Thymus (tissue), 11 donors: ENCODE results near the gene HIVEP2. TPM values are rescaled to one million over a fixed set of nuclear protein-coding genes. Genes with fewer than 3 reads are reported as not detected.
A peak's percentile ranks its signal among the peaks of the same experiment; 100 is the strongest.

Experiments
- DNase-seq, 9 donors: peaks; one replicate each; pipeline ENCODE4 v3.0.0-alpha.2; 2013; ENCODE audit warnings: low spot score in 9 of 9, low read depth in 6 of 9, missing footprints in 1 of 9
- H3K27ac ChIP-seq, 2 donors: one replicate each; pipeline ENCODE4 v1.5.1; 2013; ENCODE audit warnings: control low read depth in 1 of 2, low read depth in 1 of 2, low read length in 1 of 2, mild to moderate bottlenecking in 1 of 2, moderate library complexity in 1 of 2
- H3K27me3 ChIP-seq, 2 donors: one replicate each; pipeline ENCODE4 v1.5.1; 2013; ENCODE audit warnings: low read length in 1 of 2; ENCODE audit not compliant: control insufficient read depth in 2 of 2, insufficient read depth in 1 of 2
- H3K36me3 ChIP-seq, 2 donors: one replicate each; pipeline ENCODE4 v1.5.1; 2013; ENCODE audit warnings: low read length in 1 of 2, mild to moderate bottlenecking in 1 of 2, moderate library complexity in 1 of 2; ENCODE audit not compliant: control insufficient read depth in 2 of 2, insufficient read depth in 2 of 2
- H3K4me1 ChIP-seq, 2 donors: one replicate each; pipeline ENCODE4 v1.5.1; 2013; ENCODE audit warnings: low read length in 2 of 2; ENCODE audit not compliant: control insufficient read depth in 2 of 2, insufficient read depth in 2 of 2
- H3K4me3 ChIP-seq, 2 donors: one replicate each; pipeline ENCODE4 v1.5.1; 2013; ENCODE audit warnings: low read length in 2 of 2, control low read depth in 1 of 2, mild to moderate bottlenecking in 1 of 2
- H3K9me3 ChIP-seq, 2 donors: one replicate each; pipeline ENCODE4 v1.5.1; 2013; ENCODE audit warnings: low read length in 1 of 2, mild to moderate bottlenecking in 1 of 2; ENCODE audit not compliant: control insufficient read depth in 2 of 2, insufficient read depth in 1 of 2
- WGBS: extraction: QIAGEN DNeasy Blood & Tissue Kit; methylation state at CpG from one replicate; pipeline ENCODE4 v1.1.7; 2013; 5-methylcytosine and 5-hydroxymethylcytosine counted together
- polyA plus RNA-seq: library from polyadenylated mRNA; stranded (reverse); fragments of 200-250 nt; gene quantifications from one replicate; pipeline ENCODE4 v1.2.3, GENCODE V29; 2013
- total RNA-seq: library from RNA; stranded (reverse); fragments of 120-200 nt; gene quantifications from one replicate; pipeline ENCODE4 v1.2.4, GENCODE V29; 2013
- donor health status: healthy.

Gene HIVEP2
- total and polyA plus RNA-seq, 2 donors: 11.6 to 16.4 TPM

GRCh38 chr6:142758629-142759025 lies 186.3 kb downstream of the HIVEP2 start:
- Histone ChIP-seq H3K9me3 (no peaks in the 10 kb centered on the region), H3K27ac (no peak overlapping the region), H3K27me3 (no peaks in the 10 kb centered on the region), H3K36me3 (peaks cover 39 to 82% of the 10 kb centered on the region in 2 donors), H3K4me3 (no peak overlapping the region), H3K4me1 (no peaks in the 10 kb centered on the region)
- no peak for DNase-seq
- 97% methylated on average over 4 of the region's 4 CpGs for WGBS

DNA sequence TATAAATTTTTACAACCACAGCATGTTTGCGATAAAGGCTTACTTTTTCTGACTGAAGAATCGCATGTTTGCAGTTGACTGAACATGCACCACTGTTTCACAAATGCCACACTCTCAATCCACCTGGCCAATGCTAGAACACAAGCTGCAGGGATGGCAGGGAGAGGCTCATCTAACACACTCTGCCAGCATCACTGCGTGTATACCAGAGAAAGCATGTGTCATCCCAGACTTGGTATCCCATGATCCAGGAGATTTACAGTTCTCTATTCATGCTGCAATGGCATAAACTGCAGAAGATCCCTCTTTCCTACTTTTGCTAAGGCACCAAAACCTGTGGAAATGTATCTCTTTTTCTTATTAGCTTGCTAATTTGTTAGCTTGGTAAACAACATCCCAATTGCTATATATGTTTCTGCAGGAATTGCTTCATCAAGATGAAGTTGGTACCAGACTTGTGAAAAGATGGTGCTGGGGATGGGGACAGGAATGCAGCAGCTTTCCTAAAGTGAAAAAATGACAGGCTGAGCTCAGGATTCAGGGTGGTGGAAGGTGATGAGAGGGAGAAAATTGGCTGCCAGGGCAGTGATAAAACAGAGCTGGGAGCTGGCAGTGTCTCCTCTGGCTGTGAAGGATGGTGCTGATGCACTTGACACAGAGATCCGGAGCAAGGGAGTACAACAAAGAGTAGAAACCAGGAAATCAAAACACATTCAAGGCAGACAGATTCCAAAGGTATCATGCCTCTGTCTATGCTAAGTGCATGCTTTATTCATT lies 186.9 kb downstream of the HIVEP2 start:
- peaks cover 45 to 83% of the 10 kb centered on the region in 2 donors for H3K36me3 ChIP-seq
- no peaks in the 10 kb centered on the region for H3K9me3 ChIP-seq
- no peak overlapping the region for H3K4me3 ChIP-seq
- no peaks in the 10 kb centered on the region for H3K27me3 ChIP-seq
- no peak overlapping the region for H3K27ac ChIP-seq
- no peak for DNase-seq
- WGBS: 98% methylated on average over 4 of the region's 4 CpGs
- H3K4me1 ChIP-seq: no peaks in the 10 kb centered on the region

DNA sequence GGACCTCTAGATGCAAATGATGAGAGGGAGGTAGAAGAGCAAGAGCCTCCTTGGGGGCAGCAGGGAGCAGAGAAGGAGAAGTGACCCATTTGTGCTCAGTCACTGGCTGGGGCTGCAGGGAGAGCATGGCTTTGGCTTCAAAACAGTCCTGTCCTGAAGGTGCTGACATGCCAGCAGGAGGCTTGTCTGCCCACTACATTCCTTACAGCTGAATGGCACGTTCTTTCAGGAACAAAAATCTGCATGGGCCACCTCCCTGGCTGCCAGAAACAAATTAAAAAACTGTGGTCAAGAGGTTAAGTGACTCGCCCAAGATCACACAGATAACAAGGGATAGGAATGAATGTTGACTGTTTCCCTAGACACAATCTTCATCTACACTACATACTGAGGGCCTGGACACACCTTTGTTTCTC lies 188.8 kb downstream of the HIVEP2 start:
- 96% methylated on average over 2 of the region's 2 CpGs for WGBS
- no peaks in the 10 kb centered on the region for H3K27me3 ChIP-seq
- H3K9me3 ChIP-seq: no peaks in the 10 kb centered on the region
- no peak overlapping the region for H3K4me3 ChIP-seq
- H3K36me3 ChIP-seq: peaks cover 46 to 78% of the 10 kb centered on the region in 2 donors
- H3K27ac ChIP-seq: no peak overlapping the region
- H3K4me1 ChIP-seq: no peaks in the 10 kb centered on the region
- no peak for DNase-seq

- H3K4me1 ChIP-seq: no peaks in the 10 kb centered on the region
- no peak overlapping the region for H3K4me3 ChIP-seq
- 98% methylated on average over 12 of the region's 12 CpGs for WGBS
- H3K27ac ChIP-seq: no peak overlapping the region
- no peak for DNase-seq
- no peaks in the 10 kb centered on the region for H3K9me3 ChIP-seq
- H3K36me3 ChIP-seq: peaks cover 19 to 48% of the 10 kb centered on the region in 2 donors
- H3K27me3 ChIP-seq: no peaks in the 10 kb centered on the region
Observed at GRCh38 chr6:142753196-142753595, 191.8 kb downstream of the HIVEP2 start.

- no peaks in the 10 kb centered on the region for H3K9me3 ChIP-seq
- no peaks in the 10 kb centered on the region for H3K27me3 ChIP-seq
- 99% methylated on average over 2 of the region's 2 CpGs for WGBS
- no peak overlapping the region for H3K27ac ChIP-seq
- H3K4me3 ChIP-seq: no peak overlapping the region
- no peaks in the 10 kb centered on the region for H3K4me1 ChIP-seq
- peaks cover 18 to 41% of the 10 kb centered on the region in 2 donors for H3K36me3 ChIP-seq
- no peak for DNase-seq
Observed at GRCh38 chr6:142752348-142752747, 192.6 kb downstream of the HIVEP2 start.

DNA sequence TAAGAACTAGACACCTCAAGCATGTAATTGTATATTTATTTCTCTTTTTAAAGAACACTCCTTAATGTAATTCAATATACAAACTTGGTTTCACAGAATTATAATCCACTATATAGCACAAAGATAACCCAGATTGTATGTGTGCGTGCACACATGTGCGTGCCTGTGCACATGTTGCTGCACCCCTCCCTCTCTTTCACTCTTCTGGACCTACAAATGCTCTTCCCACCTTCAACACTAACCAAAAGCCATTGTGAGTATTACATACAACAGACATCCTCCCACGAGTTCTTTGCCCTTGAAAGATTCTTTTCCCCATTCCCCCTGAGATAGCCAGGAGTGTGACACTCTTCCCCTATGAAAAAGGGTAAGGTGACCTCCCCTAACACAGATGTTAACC lies 193.5 kb downstream of the HIVEP2 start:
- no peaks in the 10 kb centered on the region for H3K9me3 ChIP-seq
- H3K4me1 ChIP-seq: peaks cover 0 to 7% of the 10 kb centered on the region in 2 donors
- 92% methylated on average over 3 of the region's 3 CpGs for WGBS
- DNase-seq: no peak
- no peak overlapping the region for H3K27ac ChIP-seq
- no peaks in the 10 kb centered on the region for H3K27me3 ChIP-seq
- peaks cover 13 to 33% of the 10 kb centered on the region in 2 donors for H3K36me3 ChIP-seq
- H3K4me3 ChIP-seq: no peak overlapping the region

DNA sequence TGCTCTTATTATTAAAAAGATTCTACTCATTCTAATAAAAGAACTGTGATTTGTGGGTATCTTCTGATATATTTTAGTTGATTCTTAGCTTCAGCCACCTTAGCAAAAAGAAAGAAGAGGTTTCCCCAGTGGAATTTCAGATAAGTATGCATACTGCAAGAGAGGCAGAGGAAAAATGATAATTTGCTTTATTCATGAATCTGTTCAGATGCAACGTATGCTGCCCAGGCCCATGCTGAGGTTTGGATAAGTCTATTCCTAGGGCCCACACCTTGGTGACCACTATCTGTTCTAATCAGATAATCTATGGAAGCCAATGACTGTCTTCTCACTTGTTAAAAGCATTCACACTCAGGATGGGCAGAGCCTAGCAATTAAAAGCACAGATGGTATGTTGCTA lies 194.0 kb downstream of the HIVEP2 start:
- H3K36me3 ChIP-seq: peaks cover 9 to 29% of the 10 kb centered on the region in 2 donors
- no peak for DNase-seq
- H3K27ac ChIP-seq: no peak overlapping the region
- peaks cover 0 to 7% of the 10 kb centered on the region in 2 donors for H3K4me1 ChIP-seq
- H3K9me3 ChIP-seq: no peaks in the 10 kb centered on the region
- WGBS: 96% methylated on average over 1 of the region's 1 CpG
- H3K27me3 ChIP-seq: no peaks in the 10 kb centered on the region
- H3K4me3 ChIP-seq: no peak overlapping the region

- DNase-seq: no peak
- H3K36me3 ChIP-seq: peaks cover 9 to 18% of the 10 kb centered on the region in 2 donors
- WGBS: 82% methylated on average over 3 of the region's 3 CpGs
- H3K27me3 ChIP-seq: no peaks in the 10 kb centered on the region
- no peak overlapping the region for H3K27ac ChIP-seq
- H3K9me3 ChIP-seq: no peaks in the 10 kb centered on the region
- peaks cover 0 to 7% of the 10 kb centered on the region in 2 donors for H3K4me1 ChIP-seq
- no peak overlapping the region for H3K4me3 ChIP-seq
Observed at GRCh38 chr6:142749556-142749955, 195.4 kb downstream of the HIVEP2 start.

- peak; percentile 8 to 77 (median 47) for DNase-seq
- Histone ChIP-seq H3K27ac (no peak overlapping the region), H3K27me3 (no peaks in the 10 kb centered on the region), H3K9me3 (no peaks in the 10 kb centered on the region), H3K4me1 (peaks cover 0 to 7% of the 10 kb centered on the region in 2 donors), H3K36me3 (peaks cover 0 to under 1% of the 10 kb centered on the region in 2 donors), H3K4me3 (no peak overlapping the region)
- 95% methylated on average over 2 of the region's 2 CpGs for WGBS
Observed at GRCh38 chr6:142746524-142746923, 198.5 kb downstream of the HIVEP2 start.
